NCI-H460 (cell line): Measurements from ENCODE around the gene GPR101. TPM values are rescaled to one million over a fixed set of nuclear protein-coding genes. Genes with fewer than 3 reads are reported as not detected.

Source experiments
- DNase-seq: peaks from one replicate; pipeline ENCODE4 v3.0.0-alpha.2; 2016; ENCODE audit warnings: low read depth; ENCODE audit errors: extremely low read depth
- polyA plus RNA-seq: library from polyadenylated mRNA; depleted of rRNA; stranded (reverse); fragments of >200 nt; gene quantifications from 2 replicates; pipeline ENCODE4 v1.2.3, GENCODE V29; 2014; cell fraction: nucleus; rRNA removed
- total RNA-seq: library from RNA; depleted of rRNA; stranded (reverse); fragments of >200 nt; shearing (Covaris generic); gene quantifications from 2 replicates; pipeline ENCODE4 v1.2.3, GENCODE V29; 2014; rRNA removed

The GPR101 gene, protein sequence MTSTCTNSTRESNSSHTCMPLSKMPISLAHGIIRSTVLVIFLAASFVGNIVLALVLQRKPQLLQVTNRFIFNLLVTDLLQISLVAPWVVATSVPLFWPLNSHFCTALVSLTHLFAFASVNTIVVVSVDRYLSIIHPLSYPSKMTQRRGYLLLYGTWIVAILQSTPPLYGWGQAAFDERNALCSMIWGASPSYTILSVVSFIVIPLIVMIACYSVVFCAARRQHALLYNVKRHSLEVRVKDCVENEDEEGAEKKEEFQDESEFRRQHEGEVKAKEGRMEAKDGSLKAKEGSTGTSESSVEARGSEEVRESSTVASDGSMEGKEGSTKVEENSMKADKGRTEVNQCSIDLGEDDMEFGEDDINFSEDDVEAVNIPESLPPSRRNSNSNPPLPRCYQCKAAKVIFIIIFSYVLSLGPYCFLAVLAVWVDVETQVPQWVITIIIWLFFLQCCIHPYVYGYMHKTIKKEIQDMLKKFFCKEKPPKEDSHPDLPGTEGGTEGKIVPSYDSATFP
- total RNA-seq = not detected in 2 replicates
- not detected in 2 replicates for polyA plus RNA-seq

- DNase-seq = no peak
These were observed at the start of gene GPR101 for GRCh38 chrX:137033774-137034507. Gene GPR101, minus strand, starts transcription at chrX:137033995. Its CDS starts 2,321 bp downstream, at chrX:137031674.

DNA sequence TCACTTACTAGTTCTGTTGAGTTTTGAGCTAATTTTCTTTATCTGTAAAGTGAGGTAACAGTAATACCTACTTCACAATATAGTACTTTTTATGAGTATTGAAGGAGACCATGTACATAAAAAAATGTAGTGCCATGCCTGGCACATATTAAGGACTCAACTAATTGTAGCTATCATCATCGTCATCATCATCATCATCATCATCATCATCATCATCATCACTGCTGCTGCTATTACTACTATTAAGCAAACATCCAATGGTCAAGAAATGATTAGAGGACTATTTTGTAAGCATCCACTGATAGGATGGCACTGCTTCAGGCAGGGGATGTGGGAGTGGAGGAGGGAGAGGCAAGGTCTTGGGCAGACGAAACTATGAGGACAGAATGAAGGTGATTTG is 47.4 kb upstream of the GPR101 start:
- no peak for DNase-seq

- no peak for DNase-seq
These were observed 38.6 kb upstream of the GPR101 start for GRCh38 chrX:137072396-137072795.

GRCh38 chrX:137071596-137071995 is 37.8 kb upstream of the GPR101 start:
- DNase-seq = no peak

- no peak for DNase-seq
These were observed 33.4 kb upstream of the GPR101 start for GRCh38 chrX:137067147-137067546.

GRCh38 chrX:137062915-137063617 is 29.3 kb upstream of the GPR101 start:
- no peak for DNase-seq

DNA sequence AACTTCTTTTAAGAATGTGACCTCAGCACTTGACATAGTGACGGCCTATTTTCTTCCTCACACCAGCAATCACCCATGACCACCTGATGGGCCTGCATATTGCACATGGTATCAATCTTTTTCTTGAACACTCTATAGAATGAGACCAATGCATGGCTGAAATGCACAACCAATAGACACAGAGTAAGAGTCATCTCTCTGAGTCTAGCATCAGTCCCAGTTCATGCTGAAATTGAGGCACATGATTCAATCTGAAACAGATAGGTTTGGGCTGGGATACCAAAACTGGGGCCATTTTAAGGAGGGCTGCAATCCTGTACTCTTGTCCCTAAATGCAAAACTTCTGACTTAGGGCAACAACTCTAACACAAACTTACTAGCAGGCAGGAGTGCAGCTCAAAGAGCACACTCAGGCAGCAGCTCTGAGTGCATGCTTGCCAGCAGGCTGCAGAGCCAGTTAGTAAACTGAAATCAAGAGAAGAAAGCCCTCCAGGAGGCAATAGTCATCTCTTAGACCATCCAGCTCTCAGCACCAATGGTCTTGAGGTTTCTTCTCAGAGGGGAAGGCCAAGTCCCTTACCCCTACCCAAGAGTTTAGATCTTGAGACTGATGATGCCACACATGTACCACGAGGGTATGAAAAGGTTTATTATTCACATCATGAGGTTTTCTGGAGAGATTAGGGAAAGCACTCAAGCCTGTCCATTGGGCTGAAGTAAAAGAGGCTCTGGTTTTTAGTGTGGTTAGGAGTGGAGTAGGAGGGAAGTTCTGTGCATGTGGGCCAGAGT is 24.7 kb upstream of the GPR101 start:
- no peak for DNase-seq

DNA sequence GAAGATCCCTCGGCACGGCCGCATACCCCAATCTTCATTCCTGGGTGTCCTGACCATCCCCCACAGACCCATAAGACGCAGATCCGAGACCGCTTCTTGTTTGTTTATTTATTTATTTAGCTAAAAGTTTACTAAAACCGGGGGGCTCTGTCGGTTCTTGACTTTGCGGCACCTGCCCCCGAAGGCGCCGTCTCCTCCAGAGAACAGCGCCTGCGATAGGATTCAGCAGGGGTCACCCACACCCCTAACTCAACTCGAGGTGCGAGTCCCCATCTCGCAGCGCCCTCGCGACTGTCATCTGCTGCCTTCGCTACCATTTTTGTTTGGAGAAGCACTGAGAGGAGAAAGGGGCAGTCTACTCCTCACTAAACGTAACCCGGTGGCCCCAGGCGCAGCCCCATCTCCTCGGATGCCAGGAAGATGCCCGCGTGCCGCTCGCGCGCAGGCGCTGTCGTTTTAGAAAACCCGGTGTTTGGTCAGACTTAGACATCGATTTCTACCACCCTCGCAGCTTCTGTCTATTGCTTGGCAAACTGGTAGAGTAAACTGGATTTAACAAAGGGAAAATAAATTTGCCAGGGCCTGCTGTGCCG is 18.9 kb upstream of the GPR101 start:
- DNase-seq = no peak

- peak; percentile 30 for DNase-seq
These were observed 18.3 kb upstream of the GPR101 start for GRCh38 chrX:137051978-137052642.

GRCh38 chrX:137044893-137045292 is 11.1 kb upstream of the GPR101 start:
- DNase-seq = no peak

DNA sequence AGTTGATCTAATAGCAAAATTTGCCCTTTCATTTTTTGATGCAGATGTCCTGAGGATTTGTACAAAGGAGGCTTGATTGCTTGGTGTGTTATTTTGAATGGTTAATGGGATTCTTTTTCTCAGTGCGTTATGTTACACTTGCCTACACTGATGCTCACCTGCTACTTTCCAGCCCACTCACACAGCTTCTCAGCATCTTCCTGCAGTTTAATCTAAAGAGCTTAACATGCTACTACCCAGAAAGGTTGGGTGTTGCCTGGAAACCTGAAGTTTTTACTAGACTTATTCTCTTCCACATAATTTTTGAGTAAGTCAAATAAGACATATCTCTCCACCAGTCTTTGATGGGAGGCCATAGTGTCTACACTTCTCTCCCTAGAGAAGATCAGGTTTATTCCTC is 9.9 kb upstream of the GPR101 start:
- no peak for DNase-seq

GRCh38 chrX:137041329-137041728 is 7.5 kb upstream of the GPR101 start:
- DNase-seq = no peak

DNA sequence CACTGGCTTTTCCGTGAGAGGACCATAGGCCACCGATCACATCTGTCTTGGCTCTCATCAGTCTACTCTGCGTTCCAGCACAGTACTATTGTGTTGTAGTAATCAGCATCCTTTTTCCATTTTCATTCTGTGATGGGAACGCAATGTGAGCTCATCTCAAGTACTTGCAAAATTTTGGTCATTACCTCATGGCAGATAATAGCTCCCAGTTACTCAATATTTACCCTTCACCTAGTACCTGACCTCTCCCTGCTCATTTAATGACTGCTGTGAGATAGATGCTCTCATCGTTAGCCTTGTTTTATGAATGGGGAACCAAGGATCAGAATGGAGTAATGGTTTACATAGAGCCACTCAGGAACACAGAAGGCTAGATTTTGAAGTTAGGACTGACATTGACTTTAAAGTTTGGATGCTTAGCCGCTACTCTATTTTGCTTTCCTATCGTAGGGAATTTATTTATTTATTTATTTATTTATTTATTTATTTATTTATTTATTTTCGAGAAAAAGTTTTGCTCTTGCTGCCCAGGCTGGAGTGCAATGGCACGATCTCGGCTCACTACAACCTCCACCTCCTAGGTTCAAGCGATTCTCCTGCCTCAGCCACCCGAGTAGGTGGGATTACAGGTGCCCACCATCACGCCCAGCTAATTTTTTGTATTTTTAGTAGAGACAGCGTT is 6.5 kb upstream of the GPR101 start:
- DNase-seq = no peak

GRCh38 chrX:137034508-137034872 is 695 bp upstream of the GPR101 start:
- DNase-seq = no peak

GRCh38 chrX:137032841-137033773 is 688 bp downstream of the GPR101 start:
- DNase-seq = no peak

GRCh38 chrX:137032341-137032694 is 1.5 kb downstream of the GPR101 start:
- no peak for DNase-seq

- peak; percentile 37 for DNase-seq
These were observed 2.1 kb downstream of the GPR101 start for GRCh38 chrX:137031517-137032340.
